MM.1S (cell line): Measurements from ENCODE around the gene FAM120B.

Source experiments
- DNase-seq: peaks from one replicate; pipeline ENCODE4 v3.0.0-alpha.2; 2015
- H2AFZ ChIP-seq: fragments of 300-600 bp; sonication (generic); 2 replicates; pipeline ENCODE4 v1.6.0; 2016; ENCODE audit warnings: antibody characterized with exemption, low read length
- H3F3A ChIP-seq: fragments of 300-600 bp; sonication (generic); 2 replicates; pipeline ENCODE4 v1.6.1; 2016; ENCODE audit warnings: mild to moderate bottlenecking, antibody characterized with exemption, low read length, moderate library complexity, mixed read lengths; ENCODE audit not compliant: insufficient read depth
- H3K27ac ChIP-seq: fragments of 300-600 bp; sonication (generic); 2 replicates; pipeline ENCODE4 v1.5.1; 2016; ENCODE audit warnings: mild to moderate bottlenecking, low read length
- H3K27me3 ChIP-seq: fragments of 300-600 bp; sonication (generic); replicated peaks from 2 replicates; pipeline ENCODE4 v1.6.0; 2016; ENCODE audit warnings: low read length; ENCODE audit not compliant: insufficient read depth
- H3K36me3 ChIP-seq: fragments of 300-600 bp; sonication (generic); replicated peaks from 2 replicates; pipeline ENCODE4 v1.6.1; 2016; ENCODE audit warnings: mild to moderate bottlenecking, low read length, mixed read lengths; ENCODE audit not compliant: insufficient read depth
- H3K4me1 ChIP-seq: fragments of 300-600 bp; sonication (generic); 2 replicates; pipeline ENCODE4 v1.6.1; 2016; ENCODE audit warnings: low read length, mixed read lengths
- H3K4me2 ChIP-seq: fragments of 300-600 bp; sonication (generic); 2 replicates; pipeline ENCODE4 v1.6.0; 2016; ENCODE audit warnings: low read depth, low read length
- H3K4me3 ChIP-seq: fragments of 300-600 bp; sonication (generic); 2 replicates; pipeline ENCODE4 v1.5.1; 2016; ENCODE audit warnings: low read length, mixed read lengths
- H3K79me2 ChIP-seq: fragments of 300-600 bp; sonication (generic); 2 replicates; pipeline ENCODE4 v1.6.1; 2016; ENCODE audit warnings: mixed run types, low read length, mixed read lengths
- H3K9ac ChIP-seq: fragments of 300-600 bp; sonication (generic); 2 replicates; pipeline ENCODE4 v1.6.1; 2016; ENCODE audit warnings: low read length, mixed read lengths
- H3K9me2 ChIP-seq: fragments of 300-600 bp; sonication (generic); replicated peaks from 2 replicates; pipeline ENCODE4 v1.6.1; 2016; ENCODE audit warnings: mild to moderate bottlenecking, low read length, mixed read lengths; ENCODE audit not compliant: insufficient read depth
- H3K9me3 ChIP-seq: fragments of 300-600 bp; sonication (generic); replicated peaks from 2 replicates; pipeline ENCODE4 v1.6.1; 2016; ENCODE audit warnings: mild to moderate bottlenecking, low read length, mixed read lengths; ENCODE audit not compliant: insufficient read depth
- H4K20me1 ChIP-seq: fragments of 300-600 bp; sonication (generic); 2 replicates; pipeline ENCODE4 v1.6.1; 2016; ENCODE audit warnings: mild to moderate bottlenecking, low read length, moderate library complexity, mixed read lengths; ENCODE audit not compliant: insufficient read depth
- CTCF ChIP-seq: fragments of 300-600 bp; sonication (generic); IDR thresholded peaks from 2 replicates; pipeline ENCODE4 v1.5.1; 2016; ENCODE audit warnings: antibody characterized with exemption, low read length, mixed read lengths
- EZH2 ChIP-seq: fragments of 300-600 bp; sonication (generic); optimal IDR thresholded peaks from 2 replicates; pipeline ENCODE3; 2017; ENCODE audit warnings: low read depth, mild to moderate bottlenecking, antibody characterized with exemption, low read length, mixed read lengths
- EZH2phosphoT487 ChIP-seq: fragments of 300-600 bp; sonication (generic); IDR thresholded peaks from 2 replicates; pipeline ENCODE4 v1.6.1; 2018; ENCODE audit warnings: antibody characterized with exemption, low read length

Gene FAM120B

GRCh38 chr6:170429450-170429849 lies 122.9 kb downstream of the FAM120B start:
- DNase-seq, result no peak
- TF ChIP-seq CTCF (no peak), EZH2phosphoT487 (no peak), EZH2 (no peak)
- H3K4me1 ChIP-seq, result no peaks in the 10 kb centered on the region

GRCh38 chr6:170433163-170434116 lies 126.9 kb downstream of the FAM120B start:
- Histone ChIP-seq H3K9me2 (no peaks in the 10 kb centered on the region), H4K20me1 (no peaks in the 10 kb centered on the region), H2AFZ (no peak overlapping the region), H3K36me3 (no peaks in the 10 kb centered on the region), H3K4me2 (no peak overlapping the region), H3K27me3 (no peaks in the 10 kb centered on the region), H3K4me1 (no peaks in the 10 kb centered on the region), H3K9me3 (no peaks in the 10 kb centered on the region), H3K79me2 (no peaks in the 10 kb centered on the region), H3K9ac (no peak overlapping the region), H3K27ac (no peak overlapping the region), H3F3A (no peaks in the 10 kb centered on the region), H3K4me3 (no peak overlapping the region)
- no peak for TF ChIP-seq EZH2
- TF ChIP-seq CTCF, result no peak
- TF ChIP-seq EZH2phosphoT487, result no peak
- no peak for DNase-seq

More at GRCh38 chr6:170429450-170429849, 122.9 kb downstream of the FAM120B start:
- H3K36me3 ChIP-seq, result no peaks in the 10 kb centered on the region
- H3K27ac ChIP-seq, result no peak overlapping the region
- no peaks in the 10 kb centered on the region for H3F3A ChIP-seq
- H3K27me3 ChIP-seq, result no peaks in the 10 kb centered on the region
- no peak overlapping the region for H2AFZ ChIP-seq
- no peaks in the 10 kb centered on the region for H3K9me3 ChIP-seq
- no peaks in the 10 kb centered on the region for H3K9me2 ChIP-seq
- H3K4me3 ChIP-seq, result no peak overlapping the region
- H3K4me2 ChIP-seq, result no peak overlapping the region
- H3K79me2 ChIP-seq, result no peaks in the 10 kb centered on the region
- no peak overlapping the region for H3K9ac ChIP-seq
- H4K20me1 ChIP-seq, result no peaks in the 10 kb centered on the region

GRCh38 chr6:170434117-170434820 lies 127.7 kb downstream of the FAM120B start:
- Histone ChIP-seq H3K36me3 (no peaks in the 10 kb centered on the region), H3K27ac (no peak overlapping the region), H4K20me1 (no peaks in the 10 kb centered on the region), H3F3A (no peaks in the 10 kb centered on the region), H3K9me3 (no peaks in the 10 kb centered on the region), H3K79me2 (no peaks in the 10 kb centered on the region), H3K4me3 (no peak overlapping the region), H3K27me3 (no peaks in the 10 kb centered on the region), H3K4me2 (no peak overlapping the region), H3K4me1 (no peaks in the 10 kb centered on the region), H3K9me2 (no peaks in the 10 kb centered on the region), H3K9ac (no peak overlapping the region), H2AFZ (no peak overlapping the region)
- DNase-seq, result no peak
- no peak for TF ChIP-seq EZH2phosphoT487
- no peak for TF ChIP-seq EZH2
- TF ChIP-seq CTCF, result no peak
